ENCODE measurements around the gene MSRB3. TPM values are rescaled to one million over a fixed set of nuclear protein-coding genes. Genes with fewer than 3 reads are reported as not detected.

MSRB3 gene
- total and polyA plus RNA-seq, 2 of the 4 experiments (the other 2 are of a cell fraction) = 31.7 to 35.7 TPM

DNA sequence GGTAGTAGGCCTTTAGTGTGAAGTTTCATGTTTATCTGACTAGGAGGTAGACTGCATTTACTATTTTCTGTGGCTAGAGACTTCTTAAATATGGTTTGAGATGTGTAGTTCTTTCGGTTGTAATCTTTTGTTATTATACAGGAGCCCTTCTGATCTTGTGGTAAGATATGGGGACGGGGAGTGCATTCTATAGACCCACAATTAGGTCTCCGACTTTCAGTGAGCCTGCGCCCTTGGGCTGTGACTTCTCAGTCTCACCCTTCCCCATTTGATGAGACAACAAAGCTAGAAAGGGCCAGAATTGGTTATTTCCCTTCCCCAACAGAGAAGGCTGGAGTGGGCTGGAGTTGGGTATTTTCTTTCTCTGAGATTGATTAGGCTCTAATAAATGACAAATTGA lies 130.0 kb downstream of the MSRB3 start:
- Histone ChIP-seq H2BK120ac (ENCODE audit: low read depth, low read length) (no peak overlapping the region), H3K56ac (ENCODE audit: extremely low read depth, insufficient read depth, low read length) (no peak overlapping the region), H4K20me1 (ENCODE audit: insufficient read depth, low read length) (no peaks in the 10 kb centered on the region), H3K18ac (ENCODE audit: low read depth, low read length) (no peak overlapping the region), H2BK5ac (ENCODE audit: low read depth, low read length, poor library complexity, severe bottlenecking) (no peak overlapping the region), H4K8ac (ENCODE audit: low read depth in 2 of 2, low read length in 2 of 2) (no peak overlapping the region), H2AFZ (replicated peaks; ENCODE audit: low read length, poor library complexity) (no peak overlapping the region), H3K23ac (ENCODE audit: low read depth, low read length) (no peak overlapping the region), H3K36me3 (ENCODE audit: control insufficient read depth, insufficient read depth, low read length) (no peaks in the 10 kb centered on the region), H4K5ac (ENCODE audit: low read depth, low read length) (no peak overlapping the region), H3K9me1 (ENCODE audit: insufficient read depth, low read length) (no peaks in the 10 kb centered on the region), H4K91ac (ENCODE audit: insufficient read depth, low read depth, low read length) (no peak overlapping the region), H2AK5ac (ENCODE audit: low read depth, low read length) (no peak overlapping the region), H3K4me3 (ENCODE audit: insufficient read depth, low read depth, low read length) (no peak overlapping the region), H3K4me1 (ENCODE audit: control insufficient read depth, insufficient read depth, low read length) (peaks cover 3% of the 10 kb centered on the region; the same call in 1 of the 2 replicates), H3K14ac (replicated peaks; ENCODE audit: low read depth, low read length) (no peak overlapping the region), H2AK9ac (replicated peaks; ENCODE audit: low read depth, low read length, poor library complexity) (no peak overlapping the region), H2BK20ac (ENCODE audit: low read depth, low read length) (no peak overlapping the region), H3K4ac (ENCODE audit: low read depth, low read length) (no peak overlapping the region), H3K79me1 (ENCODE audit: low read depth in 1 of 2, low read length in 2 of 2) (peaks cover 16 to 24% of the 10 kb centered on the region in 2 experiments), H3K9ac (ENCODE audit: low read depth, low read length) (no peak overlapping the region), H3K27ac (ENCODE audit: insufficient read depth, low read length) (no peak overlapping the region), H3K27me3 (ENCODE audit: control insufficient read depth, insufficient read depth, low read length) (no peaks in the 10 kb centered on the region), H2BK15ac (ENCODE audit: low read depth, low read length) (no peak overlapping the region), H3K9me3 (ENCODE audit: control insufficient read depth, insufficient read depth, low read length) (no peaks in the 10 kb centered on the region), H3K4me2 (ENCODE audit: low read depth, low read length) (no peak overlapping the region)
- ChIA-PET CTCF (no interaction called here), POLR2A (ENCODE audit: unreplicated experiment) (no interaction called here)
- DNase-seq (no peak), ATAC-seq (ENCODE audit: low read depth) (no peak)
- no CpG with 5 or more reads among the region's 4 CpGs for WGBS, 2 experiments (ENCODE audit: extremely low coverage in 2 of 2, insufficient read length in 1 of 2)
- TF ChIP-seq RFX5 (IDR thresholded peaks at IDR 0.05; ENCODE audit: low read depth, low read length) = no peak
- dilution Hi-C loops (cut with HindIII; ENCODE audit: low sequenced_read_pairs, unreplicated experiment) (no loop called here), intact Hi-C loops (cut with micrococcal nuclease) (no loop called here), in situ Hi-C loops (cut with MboI; ENCODE audit: low sequenced_read_pairs) (no loop called here)
- BruUV-seq (replicated peaks) = no TSS peak

Measured in IMR-90 (cell line).